OCI-LY1 (cell line): ENCODE data around the gene TBL2.

Experiments used
- EZH2 ChIP-seq: fragments of 200-600 bp; sonication (generic), shearing (Covaris generic); IDR thresholded peaks from 2 replicates; pipeline ENCODE4 v1.8.0; 2017; ENCODE audit warnings: borderline replicate concordance, mixed run types, mild to moderate bottlenecking, antibody characterized with exemption, low read length, moderate library complexity, mixed read lengths
- TF ChIP-seq, protein P1 (sequence below): fragments of 200-600 bp; sonication (generic), shearing (Covaris generic); IDR thresholded peaks from 2 replicates; pipeline ENCODE4 v1.5.1; 2017; ENCODE audit warnings: mild to moderate bottlenecking, antibody characterized with exemption, low read length, moderate library complexity, mixed read lengths

DNA sequence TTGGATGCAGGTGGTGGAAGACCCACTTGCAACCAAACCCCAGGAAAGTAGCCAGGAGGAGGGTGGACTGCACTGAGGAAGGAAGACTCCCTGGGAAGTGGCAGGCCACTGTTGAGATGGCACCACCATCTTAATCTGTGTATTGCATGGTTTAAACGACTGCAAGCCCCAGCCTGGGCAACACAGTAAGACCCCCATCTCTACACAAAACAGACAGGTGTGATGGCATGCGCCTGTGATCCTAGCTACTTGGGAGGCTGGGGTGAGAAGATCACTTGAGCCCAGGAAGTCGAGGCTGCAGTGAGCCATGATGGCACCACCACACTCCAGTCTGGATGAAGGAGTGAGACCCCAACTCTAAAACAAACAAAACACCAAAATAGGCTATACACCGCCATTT, 11.2 kb downstream of the TBL2 start:
- TF ChIP-seq, protein P1, sequence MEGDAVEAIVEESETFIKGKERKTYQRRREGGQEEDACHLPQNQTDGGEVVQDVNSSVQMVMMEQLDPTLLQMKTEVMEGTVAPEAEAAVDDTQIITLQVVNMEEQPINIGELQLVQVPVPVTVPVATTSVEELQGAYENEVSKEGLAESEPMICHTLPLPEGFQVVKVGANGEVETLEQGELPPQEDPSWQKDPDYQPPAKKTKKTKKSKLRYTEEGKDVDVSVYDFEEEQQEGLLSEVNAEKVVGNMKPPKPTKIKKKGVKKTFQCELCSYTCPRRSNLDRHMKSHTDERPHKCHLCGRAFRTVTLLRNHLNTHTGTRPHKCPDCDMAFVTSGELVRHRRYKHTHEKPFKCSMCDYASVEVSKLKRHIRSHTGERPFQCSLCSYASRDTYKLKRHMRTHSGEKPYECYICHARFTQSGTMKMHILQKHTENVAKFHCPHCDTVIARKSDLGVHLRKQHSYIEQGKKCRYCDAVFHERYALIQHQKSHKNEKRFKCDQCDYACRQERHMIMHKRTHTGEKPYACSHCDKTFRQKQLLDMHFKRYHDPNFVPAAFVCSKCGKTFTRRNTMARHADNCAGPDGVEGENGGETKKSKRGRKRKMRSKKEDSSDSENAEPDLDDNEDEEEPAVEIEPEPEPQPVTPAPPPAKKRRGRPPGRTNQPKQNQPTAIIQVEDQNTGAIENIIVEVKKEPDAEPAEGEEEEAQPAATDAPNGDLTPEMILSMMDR, result no peak
- TF ChIP-seq EZH2, result no peak
